OCI-LY7 (cell line): ENCODE measurements around the gene DOCK3. TPM values are rescaled to one million over a fixed set of nuclear protein-coding genes. Genes with fewer than 3 reads are reported as not detected.

Experiments
- BruUV-seq: library from RNA; stranded (reverse); fragments of 400-500 nt; replicated peaks from 2 replicates; lab custom pipeline; 2021; lab: Mats Ljungman, UMichigan
- CTCF ChIA-PET: fragments of 300-600 bp; sonication (Branson Sonifier 250); formaldehyde crosslinking; loops from one replicate; lab custom pipeline; 2022; ENCODE audit warnings: antibody characterized with exemption; ENCODE audit not compliant: unreplicated experiment; lab: Charles Lee
- POLR2A ChIA-PET: fragments of 300-600 bp; sonication (Branson Sonifier 250); formaldehyde crosslinking; loops from one replicate; lab custom pipeline; 2022; ENCODE audit warnings: antibody characterized with exemption; lab: Charles Lee
- DNase-seq: peaks from one replicate; pipeline ENCODE4 v3.0.0-alpha.2; 2015; ENCODE audit warnings: low spot score
- H2AFZ ChIP-seq: fragments of 200-600 bp; sonication (generic), shearing (Covaris generic); 2 replicates; pipeline ENCODE4 v1.6.1; 2014; ENCODE audit warnings: mild to moderate bottlenecking, antibody characterized with exemption, low read length, moderate library complexity
- H3K27ac ChIP-seq: fragments of 200-600 bp; sonication (generic); 2 replicates; pipeline ENCODE4 v1.5.1; 2014; ENCODE audit warnings: mixed run types, low read depth, mild to moderate bottlenecking, moderate library complexity, low read length, inconsistent platforms; ENCODE audit not compliant: poor library complexity, severe bottlenecking
- H3K36me3 ChIP-seq: fragments of 200-600 bp; sonication (generic); 2 replicates; pipeline ENCODE4 v1.6.1; 2014; ENCODE audit warnings: mild to moderate bottlenecking, antibody characterized with exemption, low read length, moderate library complexity, mixed read lengths; ENCODE audit not compliant: insufficient read depth
- H3K4me1 ChIP-seq: fragments of 200-600 bp; sonication (generic); 2 replicates; pipeline ENCODE4 v1.5.1; 2014; ENCODE audit warnings: mild to moderate bottlenecking, low read length; ENCODE audit not compliant: insufficient read depth, poor library complexity, severe bottlenecking
- H3K4me2 ChIP-seq: fragments of 200-600 bp; sonication (generic); 2 replicates; pipeline ENCODE4 v1.6.1; 2014; ENCODE audit warnings: mild to moderate bottlenecking, low read length
- H3K4me3 ChIP-seq: fragments of 200-600 bp; sonication (generic); 2 replicates; pipeline ENCODE4 v1.5.1; 2014; ENCODE audit warnings: mild to moderate bottlenecking, low read depth, low read length; ENCODE audit not compliant: poor library complexity, severe bottlenecking
- H3K79me2 ChIP-seq: fragments of 200-600 bp; sonication (generic); 2 replicates; pipeline ENCODE4 v1.6.1; 2016; ENCODE audit warnings: low read depth, mild to moderate bottlenecking, low read length, moderate library complexity, mixed read lengths; ENCODE audit not compliant: insufficient read depth
- H3K9me2 ChIP-seq: fragments of 200-600 bp; sonication (generic); 2 replicates; pipeline ENCODE4 v1.6.1; 2016; ENCODE audit warnings: mild to moderate bottlenecking, low read length, mixed read lengths; ENCODE audit not compliant: insufficient read depth
- H3K9me3 ChIP-seq: fragments of 200-600 bp; sonication (generic); 2 replicates; pipeline ENCODE4 v1.6.1; 2014; ENCODE audit warnings: mild to moderate bottlenecking, mixed run types, low read length, mixed read lengths
- H4K20me1 ChIP-seq: fragments of 200-600 bp; sonication (generic); 2 replicates; pipeline ENCODE4 v1.6.1; 2014; ENCODE audit warnings: mild to moderate bottlenecking, antibody characterized with exemption, low read length, moderate library complexity, mixed read lengths; ENCODE audit not compliant: insufficient read depth
- CTCF ChIP-seq: fragments of 200-600 bp; sonication (generic); conservative IDR thresholded peaks from 2 replicates; pipeline ENCODE4 v1.5.1; 2014; ENCODE audit warnings: mild to moderate bottlenecking, antibody characterized with exemption, low read length, moderate library complexity, mixed read lengths
- EZH2phosphoT487 ChIP-seq: fragments of 200-600 bp; sonication (generic); IDR thresholded peaks from 2 replicates; pipeline ENCODE4 v1.6.1; 2018; ENCODE audit warnings: low read depth, borderline replicate concordance, mild to moderate bottlenecking, mixed run types, antibody characterized with exemption, low read length, moderate library complexity, mixed read lengths
- intact Hi-C: fragments of 100-400 bp; cut with micrococcal nuclease; formaldehyde crosslinking; loops from one replicate; pipeline ENCODE4 v1.10.0; 2022; ENCODE audit not compliant: unreplicated experiment
- total RNA-seq, 2 experiments: library from RNA; depleted of rRNA in 1 of 2; stranded (reverse); fragments of >200 nt in 1 of 2; shearing (Covaris generic) in 1 of 2; gene quantifications; 2 replicates each; pipeline ENCODE4 v1.2.3, GENCODE V29; 2014 to 2022

The DOCK3 gene
- total RNA-seq, 2 experiments from 2014 or later, result not detected

GRCh38 chr3:51375136-51375535, 700.4 kb downstream of the DOCK3 start:
- POLR2A ChIA-PET, result no interaction called here
- Histone ChIP-seq H3K79me2 (no peaks in the 10 kb centered on the region), H4K20me1 (no peaks in the 10 kb centered on the region), H3K4me1 (no peaks in the 10 kb centered on the region), H3K27ac (no peak overlapping the region), H3K36me3 (no peaks in the 10 kb centered on the region), H3K9me2 (no peaks in the 10 kb centered on the region), H3K4me2 (no peak overlapping the region), H2AFZ (no peak overlapping the region), H3K9me3 (no peaks in the 10 kb centered on the region), H3K4me3 (no peak overlapping the region)
- TF ChIP-seq CTCF (no peak), EZH2phosphoT487 (no peak)
- CTCF ChIA-PET, result no interaction called here
- no TSS peak for BruUV-seq
- DNase-seq, result no peak
- intact Hi-C loops, result loop anchor here (10.0 kb wide), 1 partner anchor 270 kb away; no protein-coding TSS in a partner anchor

GRCh38 chr3:51375571-51375970, 700.8 kb downstream of the DOCK3 start:
- ChIA-PET POLR2A (no interaction called here), CTCF (no interaction called here)
- no peak for TF ChIP-seq EZH2phosphoT487
- TF ChIP-seq CTCF, result no peak
- no peaks in the 10 kb centered on the region for H4K20me1 ChIP-seq
- H3K4me2 ChIP-seq, result no peak overlapping the region
- BruUV-seq, result no TSS peak
- H3K79me2 ChIP-seq, result no peaks in the 10 kb centered on the region
- H2AFZ ChIP-seq, result no peak overlapping the region
- H3K9me2 ChIP-seq, result no peaks in the 10 kb centered on the region
- H3K27ac ChIP-seq, result no peak overlapping the region
- no peak for DNase-seq
- H3K4me3 ChIP-seq, result no peak overlapping the region
- H3K4me1 ChIP-seq, result no peaks in the 10 kb centered on the region
- no peaks in the 10 kb centered on the region for H3K36me3 ChIP-seq
- H3K9me3 ChIP-seq, result no peaks in the 10 kb centered on the region
- intact Hi-C loops, result loop anchor here (10.0 kb wide), 1 partner anchor 271 kb away; no protein-coding TSS in a partner anchor

GRCh38 chr3:51378065-51378464, 703.3 kb downstream of the DOCK3 start:
- TF ChIP-seq EZH2phosphoT487 (no peak), CTCF (no peak)
- intact Hi-C loops, result loop anchor here (10.0 kb wide), 1 partner anchor 273 kb away; no protein-coding TSS in a partner anchor

More at GRCh38 chr3:51378065-51378464, 703.3 kb downstream of the DOCK3 start:
- Histone ChIP-seq H2AFZ (no peak overlapping the region), H3K9me3 (no peaks in the 10 kb centered on the region), H3K4me1 (peaks cover 3% of the 10 kb centered on the region), H3K9me2 (no peaks in the 10 kb centered on the region), H3K36me3 (no peaks in the 10 kb centered on the region), H3K79me2 (no peaks in the 10 kb centered on the region), H4K20me1 (no peaks in the 10 kb centered on the region), H3K4me3 (no peak overlapping the region), H3K4me2 (no peak overlapping the region), H3K27ac (no peak overlapping the region)
- no peak for DNase-seq
- BruUV-seq, result no TSS peak
- POLR2A ChIA-PET, result no interaction called here
- CTCF ChIA-PET, result no interaction called here
